Measurements from ENCODE around the gene CNIH1. TPM values are rescaled to one million over a fixed set of nuclear protein-coding genes. Genes with fewer than 3 reads are reported as not detected.
"Not testable (repeated sequence)": the region's sequence is repeated elsewhere in the genome, so short reads cannot be mapped to it uniquely, and the experiment has no call there.

Gene CNIH1
- polyA plus RNA-seq, 1 donor: 196 TPM

DNA sequence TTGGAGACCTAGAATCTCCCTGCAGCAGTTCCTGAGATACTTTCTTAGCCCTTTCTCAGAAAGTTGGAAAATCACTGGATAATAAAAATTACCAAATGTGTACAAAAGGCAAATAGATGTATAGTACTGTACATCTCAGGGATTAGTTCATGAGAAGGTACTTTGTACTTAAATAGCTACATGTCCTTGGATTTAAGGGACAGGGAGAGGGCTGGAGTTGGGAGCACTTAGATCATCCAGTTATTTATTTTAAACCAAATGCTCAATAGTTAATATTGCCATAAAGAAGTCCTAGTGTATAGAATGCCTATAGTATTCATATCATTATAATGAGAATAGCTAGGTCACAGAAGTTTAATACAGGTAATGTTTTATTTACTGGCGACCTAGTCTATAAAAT, 31.0 kb downstream of the CNIH1 start:
- no peaks in the 10 kb centered on the region for H3K4me1 ChIP-seq (ENCODE audit: control insufficient read depth, insufficient read depth, low read length)
- H3K4me3 ChIP-seq (ENCODE audit: low read length): no peak overlapping the region
- H3K27me3 ChIP-seq (ENCODE audit: control insufficient read depth, insufficient read depth, low read length): no peaks in the 10 kb centered on the region
- no CpG with 5 or more reads among the region's 1 CpG for WGBS (ENCODE audit: insufficient coverage, low lambda C conversion rate)
- DNase-seq: no peak
- no peak overlapping the region for H3K27ac ChIP-seq (ENCODE audit: low read length)
- no peaks in the 10 kb centered on the region for H3K9me3 ChIP-seq (ENCODE audit: control insufficient read depth, low read depth, low read length)
- H3K36me3 ChIP-seq (ENCODE audit: control insufficient read depth, insufficient read depth, low read length): peaks cover 11% of the 10 kb centered on the region

DNA sequence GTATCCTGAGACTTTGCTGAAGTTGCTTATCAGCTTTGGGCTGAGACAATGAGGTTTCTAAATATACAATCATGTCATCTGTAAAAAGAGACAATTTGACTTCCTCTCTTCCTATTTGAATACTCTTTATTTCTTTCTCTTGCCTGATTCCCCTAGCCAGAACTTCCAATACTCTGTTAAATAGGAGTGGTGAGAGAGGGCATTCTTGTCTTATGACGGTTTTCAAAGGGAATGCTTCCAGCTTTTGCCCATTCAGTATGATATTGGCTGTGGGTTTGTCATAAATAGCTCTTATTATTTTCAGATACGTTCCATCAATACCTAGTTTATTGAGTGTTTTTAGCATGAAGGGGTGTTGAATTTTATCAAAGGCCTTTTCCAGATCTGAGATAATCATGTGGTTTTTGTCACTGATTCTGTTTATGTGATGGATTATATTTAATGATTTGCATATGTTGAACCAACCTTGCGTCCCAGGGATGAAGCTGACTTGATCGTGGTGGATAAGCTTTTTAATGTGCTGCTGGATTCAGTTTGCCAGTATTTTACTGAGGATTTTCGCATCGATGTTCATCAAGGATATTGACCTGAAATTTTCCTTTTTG, 37.7 kb downstream of the CNIH1 start:
- H3K4me1 ChIP-seq (ENCODE audit: control insufficient read depth, insufficient read depth, low read length); H3K36me3 ChIP-seq (ENCODE audit: control insufficient read depth, insufficient read depth, low read length); DNase-seq; H3K27me3 ChIP-seq (ENCODE audit: control insufficient read depth, insufficient read depth, low read length); H3K9me3 ChIP-seq (ENCODE audit: control insufficient read depth, low read depth, low read length); H3K27ac ChIP-seq (ENCODE audit: low read length); H3K4me3 ChIP-seq (ENCODE audit: low read length): not testable (repeated sequence)
- WGBS (ENCODE audit: insufficient coverage, low lambda C conversion rate): no CpG with 5 or more reads among the region's 6 CpGs

DNA sequence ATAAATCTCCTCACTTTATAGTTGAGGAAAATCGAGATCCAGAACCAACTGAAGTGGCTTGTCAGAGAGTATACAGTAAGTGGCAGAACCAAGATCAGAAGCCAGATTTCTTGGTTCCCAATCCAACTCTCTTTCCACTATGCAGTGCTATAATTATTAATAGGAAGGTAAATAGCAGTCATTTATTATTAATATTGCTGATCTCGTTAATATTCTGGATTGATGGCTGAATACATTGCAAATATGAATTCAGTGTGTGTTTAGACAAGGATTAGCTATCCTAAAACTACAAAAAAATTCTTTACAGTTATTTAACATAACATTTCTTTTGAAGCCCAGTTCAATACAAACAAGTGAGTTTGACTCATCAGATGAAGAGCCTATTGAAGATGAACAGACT, 41.6 kb downstream of the CNIH1 start:
- H3K4me1 ChIP-seq (ENCODE audit: control insufficient read depth, insufficient read depth, low read length): no peaks in the 10 kb centered on the region
- no peak overlapping the region for H3K27ac ChIP-seq (ENCODE audit: low read length)
- no peak overlapping the region for H3K4me3 ChIP-seq (ENCODE audit: low read length)
- WGBS (ENCODE audit: insufficient coverage, low lambda C conversion rate): 100% methylated on average over 1 of the region's 2 CpGs
- DNase-seq: no peak
- H3K27me3 ChIP-seq (ENCODE audit: control insufficient read depth, insufficient read depth, low read length): no peaks in the 10 kb centered on the region
- no peaks in the 10 kb centered on the region for H3K36me3 ChIP-seq (ENCODE audit: control insufficient read depth, insufficient read depth, low read length)
- H3K9me3 ChIP-seq (ENCODE audit: control insufficient read depth, low read depth, low read length): peaks cover 2% of the 10 kb centered on the region

DNA sequence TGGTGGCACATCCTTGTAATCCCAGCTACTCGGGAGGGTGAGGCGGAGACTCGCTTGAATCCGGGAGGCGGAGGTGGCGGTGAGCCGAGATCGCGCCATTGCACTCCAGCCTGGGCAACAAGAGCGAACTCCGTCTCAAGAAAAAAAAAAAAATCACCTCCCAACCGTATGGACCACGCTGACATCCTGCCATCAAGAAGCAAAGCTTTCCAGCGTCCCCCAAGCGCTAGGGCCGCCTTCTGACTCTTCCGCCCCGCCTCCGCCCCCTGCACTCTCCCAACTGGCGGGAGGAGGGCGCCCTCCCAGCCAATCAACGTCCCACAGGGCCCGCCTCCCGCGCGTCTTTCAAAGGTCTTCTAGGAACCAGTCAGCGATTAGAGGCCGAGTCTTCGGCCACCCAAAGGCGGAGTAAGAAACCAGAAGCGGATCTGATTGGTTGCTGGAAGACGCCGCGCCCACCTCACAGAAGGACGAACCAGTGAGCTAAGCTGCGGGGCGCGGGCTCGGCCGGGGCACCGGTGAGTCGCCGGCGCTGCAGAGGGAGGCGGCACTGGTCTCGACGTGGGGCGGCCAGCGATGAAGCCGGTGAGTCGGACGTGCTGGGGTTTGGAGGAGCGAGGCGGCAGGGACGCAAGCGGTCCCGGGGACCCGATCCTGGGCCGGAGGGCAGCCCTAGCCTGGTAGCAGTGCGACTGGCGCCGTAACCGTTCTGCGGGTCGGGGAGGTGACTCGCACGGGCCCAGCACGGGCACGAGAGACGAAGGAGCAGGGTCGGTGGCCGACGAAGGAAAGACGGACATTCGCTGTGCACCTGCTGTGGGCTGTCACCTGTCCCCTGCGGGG, 44.5 kb downstream of the CNIH1 start, which contains the start of gene CDKN3:
Gene CDKN3, plus strand, starts transcription at position 515 of the 843 bp plus-strand sequence. Its CDS starts 62 bp downstream, at position 577.
- WGBS (ENCODE audit: insufficient coverage, low lambda C conversion rate): no CpG with 5 or more reads among the region's 76 CpGs
- Histone ChIP-seq H3K9me3 (ENCODE audit: control insufficient read depth, low read depth, low read length) (peaks cover 9% of the 10 kb centered on the region), H3K4me1 (ENCODE audit: control insufficient read depth, insufficient read depth, low read length) (no peaks in the 10 kb centered on the region), H3K27ac (ENCODE audit: low read length) (peak within 1 kb of the TSS; percentile 73), H3K4me3 (ENCODE audit: low read length) (peak within 1 kb of the TSS; percentile 96), H3K27me3 (ENCODE audit: control insufficient read depth, insufficient read depth, low read length) (no peaks in the 10 kb centered on the region), H3K36me3 (ENCODE audit: control insufficient read depth, insufficient read depth, low read length) (no peaks in the 10 kb centered on the region)
- DNase-seq: peak; percentile 98 to 99

DNA sequence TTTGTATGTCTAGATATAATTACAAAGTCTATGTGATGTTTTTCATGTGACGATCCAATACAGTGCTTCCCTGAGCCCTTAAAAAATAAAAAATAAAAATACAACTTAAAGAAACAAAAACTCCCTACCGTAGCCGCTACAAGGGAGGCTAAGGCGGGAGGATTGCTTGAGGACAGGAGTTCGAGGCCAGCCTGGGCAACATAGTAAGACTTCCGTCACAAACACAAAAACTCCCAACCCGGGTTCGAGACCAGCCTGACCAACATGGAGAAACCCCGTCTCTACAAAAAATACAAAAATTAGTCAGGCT, 45.0 kb downstream of the CNIH1 start:
- 100% methylated on average over 1 of the region's 9 CpGs for WGBS (ENCODE audit: insufficient coverage, low lambda C conversion rate)

DNA sequence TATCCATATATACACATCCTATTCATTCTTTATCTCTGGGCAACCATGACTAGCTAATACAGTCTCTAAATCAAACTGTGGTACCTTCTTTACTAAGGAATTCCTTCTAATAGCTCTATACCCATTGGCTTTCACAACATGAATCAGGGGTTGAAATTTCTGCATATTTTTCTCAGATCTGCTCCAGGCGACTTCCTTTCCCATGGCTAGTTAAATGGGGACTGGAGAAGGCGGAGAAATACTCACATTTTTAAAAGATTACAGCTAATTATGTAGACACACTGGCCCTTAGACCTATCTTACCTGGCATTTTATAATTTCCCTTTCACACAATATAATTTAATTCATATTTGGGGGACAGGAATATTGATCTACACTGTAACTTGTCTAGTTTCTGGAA, 45.5 kb downstream of the CNIH1 start:
- Histone ChIP-seq H3K9me3 (ENCODE audit: control insufficient read depth, low read depth, low read length) (peaks cover 9% of the 10 kb centered on the region), H3K4me3 (ENCODE audit: low read length) (no peak overlapping the region), H3K36me3 (ENCODE audit: control insufficient read depth, insufficient read depth, low read length) (no peaks in the 10 kb centered on the region), H3K4me1 (ENCODE audit: control insufficient read depth, insufficient read depth, low read length) (no peaks in the 10 kb centered on the region), H3K27me3 (ENCODE audit: control insufficient read depth, insufficient read depth, low read length) (no peaks in the 10 kb centered on the region), H3K27ac (ENCODE audit: low read length) (no peak overlapping the region)
- no peak for DNase-seq
- WGBS (ENCODE audit: insufficient coverage, low lambda C conversion rate): no CpG with 5 or more reads among the region's 2 CpGs

More for the DNA sequence above, 45.0 kb downstream of the CNIH1 start:
- Histone ChIP-seq H3K36me3 (ENCODE audit: control insufficient read depth, insufficient read depth, low read length) (no peaks in the 10 kb centered on the region), H3K9me3 (ENCODE audit: control insufficient read depth, low read depth, low read length) (peaks cover 9% of the 10 kb centered on the region), H3K4me3 (ENCODE audit: low read length) (peak overlapping the region; percentile 96), H3K4me1 (ENCODE audit: control insufficient read depth, insufficient read depth, low read length) (no peaks in the 10 kb centered on the region), H3K27me3 (ENCODE audit: control insufficient read depth, insufficient read depth, low read length) (no peaks in the 10 kb centered on the region), H3K27ac (ENCODE audit: low read length) (no peak overlapping the region)
- no peak for DNase-seq

DNA sequence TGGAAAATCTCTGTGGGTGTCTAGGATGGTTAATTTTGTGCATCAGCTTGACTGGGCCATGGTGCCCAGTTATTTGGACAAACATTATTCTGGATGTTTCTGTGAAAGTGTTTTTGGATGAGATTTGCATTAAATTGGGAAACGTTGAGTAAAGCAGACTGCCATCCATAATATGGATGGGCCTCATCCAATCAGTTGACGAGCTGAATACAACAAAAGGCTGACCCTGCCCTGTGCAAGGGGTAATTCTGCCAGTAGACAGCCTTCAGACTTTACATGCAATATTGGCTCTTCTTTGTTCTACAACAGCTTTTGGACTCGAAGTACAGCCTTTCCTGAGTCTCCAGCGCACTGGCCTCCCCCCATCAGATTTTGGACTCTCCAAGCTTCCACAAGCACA, 45.9 kb downstream of the CNIH1 start:
- no peaks in the 10 kb centered on the region for H3K4me1 ChIP-seq (ENCODE audit: control insufficient read depth, insufficient read depth, low read length)
- no peak for DNase-seq
- H3K36me3 ChIP-seq (ENCODE audit: control insufficient read depth, insufficient read depth, low read length): no peaks in the 10 kb centered on the region
- peaks cover 9% of the 10 kb centered on the region for H3K9me3 ChIP-seq (ENCODE audit: control insufficient read depth, low read depth, low read length)
- H3K4me3 ChIP-seq (ENCODE audit: low read length): no peak overlapping the region
- 80% methylated on average over 2 of the region's 4 CpGs for WGBS (ENCODE audit: insufficient coverage, low lambda C conversion rate)
- H3K27me3 ChIP-seq (ENCODE audit: control insufficient read depth, insufficient read depth, low read length): no peaks in the 10 kb centered on the region
- H3K27ac ChIP-seq (ENCODE audit: low read length): no peak overlapping the region

DNA sequence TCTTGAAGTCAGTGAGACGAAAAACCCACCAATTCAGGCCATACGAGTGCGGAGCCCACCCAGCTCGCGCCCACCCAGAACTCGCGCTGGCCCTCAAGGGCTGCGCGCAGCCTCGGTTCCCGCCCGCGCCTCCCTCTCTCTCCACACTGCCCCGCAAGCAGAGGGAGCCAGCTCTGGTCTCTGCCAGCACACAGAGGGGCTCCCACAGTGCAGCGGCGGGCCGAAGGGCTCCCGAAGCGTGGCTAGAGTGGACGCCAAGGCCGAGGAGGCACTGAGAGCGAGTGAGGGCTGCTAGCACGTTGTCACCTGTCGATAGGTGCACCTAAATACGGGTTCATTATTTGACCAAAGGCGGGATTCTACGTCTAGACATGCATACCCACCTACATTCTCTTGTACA, 46.6 kb downstream of the CNIH1 start:
- peaks cover 9% of the 10 kb centered on the region for H3K9me3 ChIP-seq (ENCODE audit: control insufficient read depth, low read depth, low read length)
- H3K4me1 ChIP-seq (ENCODE audit: control insufficient read depth, insufficient read depth, low read length): no peaks in the 10 kb centered on the region
- no peak overlapping the region for H3K27ac ChIP-seq (ENCODE audit: low read length)
- no peak overlapping the region for H3K4me3 ChIP-seq (ENCODE audit: low read length)
- no peak for DNase-seq
- WGBS (ENCODE audit: insufficient coverage, low lambda C conversion rate): no CpG with 5 or more reads among the region's 27 CpGs
- H3K27me3 ChIP-seq (ENCODE audit: control insufficient read depth, insufficient read depth, low read length): no peaks in the 10 kb centered on the region
- no peaks in the 10 kb centered on the region for H3K36me3 ChIP-seq (ENCODE audit: control insufficient read depth, insufficient read depth, low read length)

DNA sequence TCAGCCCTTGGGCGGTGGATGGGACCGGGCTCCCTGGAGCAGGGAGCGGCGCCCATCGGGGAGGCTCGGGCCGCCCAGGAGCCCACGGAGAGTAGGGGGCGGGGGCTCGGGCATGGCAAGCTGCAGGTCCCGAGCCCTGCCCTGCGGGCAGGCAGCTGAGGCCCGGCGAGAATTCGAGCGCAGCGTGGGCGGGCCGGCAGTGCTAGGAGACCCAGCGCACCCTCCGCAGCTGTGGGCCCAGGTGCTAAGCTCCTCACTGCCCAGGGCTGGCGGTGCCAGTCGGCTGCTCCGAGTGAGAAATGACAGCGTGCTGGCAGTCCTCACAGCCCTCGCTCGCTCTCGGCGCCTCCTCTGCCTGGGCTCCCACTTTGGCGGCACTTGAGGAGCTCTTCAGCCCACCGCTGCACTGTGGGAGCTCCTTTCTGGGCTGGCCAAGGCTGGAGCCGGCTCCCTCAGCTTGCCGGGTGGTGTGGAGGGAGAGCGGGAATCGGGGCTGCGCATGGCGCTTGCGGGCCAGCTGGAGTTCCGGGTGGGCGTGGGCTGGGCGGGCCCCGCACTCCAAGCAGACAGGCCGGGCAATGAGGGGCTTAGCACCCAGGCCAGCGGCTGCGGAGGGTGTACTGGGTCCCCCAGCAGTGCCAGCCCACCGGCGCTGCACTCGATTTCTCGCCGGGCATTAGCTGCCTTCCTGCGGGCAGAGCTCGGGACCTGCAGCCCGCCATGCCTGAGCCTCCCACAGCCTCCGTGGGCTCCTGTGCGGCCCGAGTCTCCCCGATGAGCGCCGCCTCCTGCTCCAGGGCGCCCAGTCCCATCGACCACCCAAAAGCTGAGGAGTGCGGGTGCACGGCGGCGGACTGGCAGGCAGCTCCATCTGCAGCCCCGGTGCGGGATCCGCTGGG, 47.9 kb downstream of the CNIH1 start:
- not testable (repeated sequence) for DNase-seq; H3K4me1 ChIP-seq (ENCODE audit: control insufficient read depth, insufficient read depth, low read length); H3K27ac ChIP-seq (ENCODE audit: low read length); H3K4me3 ChIP-seq (ENCODE audit: low read length); H3K36me3 ChIP-seq (ENCODE audit: control insufficient read depth, insufficient read depth, low read length); H3K27me3 ChIP-seq (ENCODE audit: control insufficient read depth, insufficient read depth, low read length); H3K9me3 ChIP-seq (ENCODE audit: control insufficient read depth, low read depth, low read length)
- WGBS (ENCODE audit: insufficient coverage, low lambda C conversion rate): no CpG with 5 or more reads among the region's 68 CpGs

DNA sequence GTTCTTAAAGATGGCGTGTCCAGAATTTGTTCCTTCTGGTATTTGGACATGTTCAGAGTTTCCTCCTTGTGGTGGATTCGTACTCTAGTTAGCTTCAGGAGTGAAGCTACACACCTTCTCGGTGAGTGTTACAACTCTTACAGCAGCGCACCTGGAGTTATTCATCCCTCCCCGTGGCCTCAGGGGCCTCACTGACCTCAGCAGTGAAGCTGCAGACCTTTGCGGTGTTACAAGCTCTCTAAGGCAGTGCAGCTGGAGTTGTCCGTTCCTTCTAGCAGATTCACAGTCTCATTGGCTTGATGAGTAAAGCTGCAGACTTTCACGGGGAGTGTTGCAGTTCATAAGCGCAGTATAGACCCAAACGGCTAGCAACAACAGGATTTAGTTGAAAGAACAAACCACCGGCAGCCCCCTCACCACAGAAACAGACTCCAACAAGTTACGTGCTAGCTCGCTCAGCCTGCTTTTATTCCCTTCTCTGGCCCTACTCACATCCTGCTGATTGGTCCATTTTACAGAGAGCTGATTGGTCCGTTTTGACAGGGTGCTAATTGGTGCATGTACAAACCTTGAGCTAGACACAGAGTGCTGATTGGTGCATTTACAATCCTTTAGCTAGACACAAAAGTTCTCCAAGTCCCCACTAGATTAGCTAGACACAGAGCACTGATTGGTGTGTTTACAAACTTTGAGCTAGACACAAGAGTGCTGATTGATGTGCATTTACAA, 48.9 kb downstream of the CNIH1 start:
- DNase-seq: no peak
- Histone ChIP-seq H3K27ac (ENCODE audit: low read length) (no peak overlapping the region), H3K36me3 (ENCODE audit: control insufficient read depth, insufficient read depth, low read length) (no peaks in the 10 kb centered on the region), H3K27me3 (ENCODE audit: control insufficient read depth, insufficient read depth, low read length) (no peaks in the 10 kb centered on the region), H3K4me3 (ENCODE audit: low read length) (no peak overlapping the region), H3K4me1 (ENCODE audit: control insufficient read depth, insufficient read depth, low read length) (peaks cover 3% of the 10 kb centered on the region), H3K9me3 (ENCODE audit: control insufficient read depth, low read depth, low read length) (peaks cover 9% of the 10 kb centered on the region)
- WGBS (ENCODE audit: insufficient coverage, low lambda C conversion rate): no CpG with 5 or more reads among the region's 14 CpGs

Measured in large intestine (tissue), 3 donors.